Esophagus muscularis mucosa (tissue), 4 donors: ENCODE results near the gene PKP3. TPM values are rescaled to one million over a fixed set of nuclear protein-coding genes. Genes with fewer than 3 reads are reported as not detected.
A peak's percentile ranks its signal among the peaks of the same experiment; 100 is the strongest.

Experiments used
- DNase-seq: peaks from one replicate; pipeline ENCODE4 v3.0.0-alpha.2; 2017; ENCODE audit errors: extremely low spot score
- H3K27ac ChIP-seq, 4 donors: fragments of 200-600 bp; sonication (generic); replicated peaks in 1 of 4; 1 replicate in 3 of 4; 2 replicates in 1 of 4; pipeline ENCODE4 v1.5.1; 2016 to 2019; ENCODE audit warnings: mild to moderate bottlenecking in 1 of 4
- H3K27me3 ChIP-seq, 4 donors: fragments of 200-600 bp; sonication (generic); one replicate each; pipeline versions ENCODE4 v1.5.1 to v1.6.0; 2016 to 2019
- H3K36me3 ChIP-seq, 4 donors: fragments of 200-600 bp; sonication (generic); one replicate each; pipeline ENCODE4 v1.5.1; 2016 to 2019
- H3K4me1 ChIP-seq, 4 donors: fragments of 200-600 bp; sonication (generic); one replicate each; pipeline ENCODE4 v1.5.1; 2016 to 2019
- H3K4me3 ChIP-seq, 4 donors: fragments of 200-600 bp; sonication (generic); 1 replicate in 2 of 4; 2 replicates in 2 of 4; pipeline ENCODE4 v1.5.1; 2016 to 2019; ENCODE audit warnings: mild to moderate bottlenecking in 4 of 4, moderate library complexity in 1 of 4
- H3K9me3 ChIP-seq, 4 donors: fragments of 200-600 bp; sonication (generic); 1 replicate in 3 of 4; 2 replicates in 1 of 4; pipeline ENCODE4 v1.5.1; 2016 to 2019
- EP300 ChIP-seq: sonication (generic); formaldehyde crosslinking; IDR thresholded peaks from one replicate; pipeline ENCODE4 v1.6.1; 2017; ENCODE audit warnings: antibody characterized with exemption
- POLR2A ChIP-seq: fragments of 450-650 bp; IDR thresholded peaks from one replicate; pipeline ENCODE4 v1.6.1; 2017; ENCODE audit warnings: antibody characterized with exemption, moderate library complexity, mild to moderate bottlenecking, low read depth
- POLR2AphosphoS5 ChIP-seq, 2 donors: sonication (generic); formaldehyde crosslinking; IDR thresholded peaks; one replicate each; pipeline ENCODE4 v1.6.1; 2017; ENCODE audit warnings: antibody characterized with exemption in 2 of 2
- WGBS: methylation state at CpG from one replicate; pipeline ENCODE4 v1.1.5; 2018; 5-methylcytosine and 5-hydroxymethylcytosine counted together
- intact Hi-C: fragments of 100-400 bp; cut with DNase I; formaldehyde crosslinking; loops from one replicate; pipeline ENCODE4 v1.15.1; 2023
- total RNA-seq, 4 donors: library from RNA; depleted of rRNA; stranded (reverse); fragments of >200 nt; gene quantifications; one replicate each; pipeline versions ENCODE4 v1.1.0 to v1.2.1, GENCODE V29; 2016
- TF ChIP-seq, protein P1 (sequence below), 3 experiments: fragments of 200-600 bp in 2 of 3; fragments of 450-650 bp in 1 of 3; sonication (generic) in 2 of 3; IDR thresholded peaks; one replicate each; pipeline ENCODE4 v1.5.1; 2017 to 2019; ENCODE audit warnings: antibody characterized with exemption in 3 of 3, mild to moderate bottlenecking in 2 of 3, moderate library complexity in 1 of 3

PKP3 gene
- total RNA-seq, 4 donors from 2014 or later, result 0.17 to 1.1 (median 0.51) TPM

DNA sequence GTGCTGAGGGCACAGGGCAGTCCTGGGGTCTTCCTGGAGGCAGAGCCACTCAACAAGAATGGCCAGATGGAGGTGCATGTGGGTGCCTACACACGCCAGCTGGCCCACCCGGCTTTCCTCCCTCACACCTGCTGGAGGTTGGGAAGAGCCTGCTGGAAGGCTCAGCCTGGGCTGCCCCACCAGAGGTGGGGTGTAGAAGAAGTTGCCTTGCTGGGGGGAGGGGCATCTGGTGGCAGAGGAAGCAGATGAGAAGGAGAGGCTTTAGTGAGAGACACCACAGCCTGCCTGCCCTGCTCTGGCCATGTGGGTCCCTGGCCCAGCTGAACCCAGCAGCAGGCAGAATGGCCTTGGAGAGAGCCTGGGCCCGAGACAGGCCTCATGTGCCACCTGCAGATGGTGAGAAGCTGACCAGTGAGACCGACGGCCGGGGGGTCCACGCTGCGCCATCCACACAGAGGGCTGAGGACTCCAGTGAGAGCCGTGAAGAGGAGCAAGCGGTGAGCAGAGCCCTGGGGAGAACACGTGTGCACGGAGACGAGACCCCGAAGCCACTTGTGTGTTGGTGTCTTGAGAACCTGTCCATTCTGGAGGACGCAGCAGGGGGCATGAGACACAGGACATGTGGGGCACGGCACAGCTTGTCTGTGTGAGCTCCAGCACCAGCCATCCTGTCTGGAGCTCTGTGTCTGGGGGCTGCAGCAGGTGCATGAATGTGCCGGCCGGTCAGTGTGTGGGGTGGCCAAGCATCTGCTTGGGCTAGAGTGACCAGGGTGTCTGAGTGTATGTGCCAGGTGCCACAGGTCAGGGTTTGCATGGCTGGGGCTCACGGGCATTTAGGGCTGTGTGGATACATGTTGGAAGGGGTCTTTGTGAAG, 22.1 kb upstream of the PKP3 start:
- 86% methylated on average over 16 of the region's 19 CpGs for WGBS
- Histone ChIP-seq H3K4me3 (no peak overlapping the region), H3K36me3 (peaks cover 0 to 26% (median 2%) of the 10 kb centered on the region in 4 donors), H3K27me3 (peaks cover 0 to 23% (median 12%) of the 10 kb centered on the region in 4 donors), H3K4me1 (peaks cover 5 to 21% (median 20%) of the 10 kb centered on the region in 4 donors), H3K9me3 (no peaks in the 10 kb centered on the region), H3K27ac (no peak overlapping the region)
- no peak for DNase-seq
- intact Hi-C loops, result no loop called here
- TF ChIP-seq POLR2AphosphoS5 (IDR thresholded peaks at IDR 0.05) (no peak), EP300 (no peak), POLR2A (no peak)
- TF ChIP-seq, protein P1, sequence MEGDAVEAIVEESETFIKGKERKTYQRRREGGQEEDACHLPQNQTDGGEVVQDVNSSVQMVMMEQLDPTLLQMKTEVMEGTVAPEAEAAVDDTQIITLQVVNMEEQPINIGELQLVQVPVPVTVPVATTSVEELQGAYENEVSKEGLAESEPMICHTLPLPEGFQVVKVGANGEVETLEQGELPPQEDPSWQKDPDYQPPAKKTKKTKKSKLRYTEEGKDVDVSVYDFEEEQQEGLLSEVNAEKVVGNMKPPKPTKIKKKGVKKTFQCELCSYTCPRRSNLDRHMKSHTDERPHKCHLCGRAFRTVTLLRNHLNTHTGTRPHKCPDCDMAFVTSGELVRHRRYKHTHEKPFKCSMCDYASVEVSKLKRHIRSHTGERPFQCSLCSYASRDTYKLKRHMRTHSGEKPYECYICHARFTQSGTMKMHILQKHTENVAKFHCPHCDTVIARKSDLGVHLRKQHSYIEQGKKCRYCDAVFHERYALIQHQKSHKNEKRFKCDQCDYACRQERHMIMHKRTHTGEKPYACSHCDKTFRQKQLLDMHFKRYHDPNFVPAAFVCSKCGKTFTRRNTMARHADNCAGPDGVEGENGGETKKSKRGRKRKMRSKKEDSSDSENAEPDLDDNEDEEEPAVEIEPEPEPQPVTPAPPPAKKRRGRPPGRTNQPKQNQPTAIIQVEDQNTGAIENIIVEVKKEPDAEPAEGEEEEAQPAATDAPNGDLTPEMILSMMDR (IDR thresholded peaks at IDR 0.05), result no peak

DNA sequence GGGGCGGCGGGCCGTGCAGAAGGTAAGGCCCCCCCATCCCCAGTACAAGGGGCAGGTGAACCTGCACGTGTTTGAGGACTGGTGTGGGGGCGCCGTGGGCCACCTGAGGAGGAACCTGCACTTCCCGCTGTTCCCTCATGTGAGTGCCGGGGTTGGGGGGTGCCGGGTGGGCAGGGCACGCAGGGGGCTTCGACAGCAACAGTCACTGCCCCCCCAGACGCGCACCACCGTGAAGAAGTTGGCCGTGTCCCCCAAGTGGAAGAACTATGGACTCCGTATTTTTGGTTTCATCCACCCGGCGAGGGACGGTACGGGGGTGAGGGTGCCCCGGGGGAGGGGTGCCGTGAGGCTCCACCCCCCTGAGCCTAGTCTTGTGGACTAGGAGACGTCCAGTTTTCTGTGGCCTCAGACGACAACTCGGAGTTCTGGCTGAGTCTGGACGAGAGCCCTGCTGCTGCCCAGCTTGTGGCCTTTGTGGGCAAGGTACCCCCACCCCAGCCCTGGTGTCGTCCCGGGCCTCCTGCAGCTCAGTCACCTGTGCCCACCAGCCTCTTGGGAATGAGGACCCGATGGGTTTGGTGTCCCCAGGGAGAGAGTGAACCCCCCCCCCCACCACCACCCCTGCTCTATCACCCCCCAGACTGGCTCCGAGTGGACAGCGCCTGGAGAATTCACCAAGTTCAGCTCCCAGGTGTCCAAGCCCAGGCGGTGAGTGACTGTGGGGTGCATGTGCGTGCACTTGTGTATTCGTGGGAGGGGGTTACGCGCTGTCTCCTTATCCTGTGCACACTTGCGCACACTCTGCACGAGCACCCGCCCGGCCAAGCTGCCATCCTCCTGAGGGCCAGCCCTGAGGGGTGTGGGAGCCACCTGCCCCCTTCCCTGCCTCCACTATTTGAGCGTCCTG, 20.9 kb upstream of the PKP3 start:
- Histone ChIP-seq H3K36me3 (peaks cover 0 to 33% (median 2%) of the 10 kb centered on the region in 4 donors), H3K4me1 (peaks cover 5 to 19% (median 18%) of the 10 kb centered on the region in 4 donors), H3K4me3 (no peak overlapping the region), H3K27ac (no peak overlapping the region), H3K9me3 (no peaks in the 10 kb centered on the region), H3K27me3 (peaks cover 0 to 14% (median 4%) of the 10 kb centered on the region in 4 donors)
- TF ChIP-seq POLR2AphosphoS5 (IDR thresholded peaks at IDR 0.05), result no peak
- no peak for TF ChIP-seq POLR2A
- TF ChIP-seq, protein P1 (IDR thresholded peaks at IDR 0.05), result no peak
- TF ChIP-seq EP300, result no peak
- intact Hi-C loops, result no loop called here
- no peak for DNase-seq
- 85% methylated on average over 21 of the region's 41 CpGs for WGBS

DNA sequence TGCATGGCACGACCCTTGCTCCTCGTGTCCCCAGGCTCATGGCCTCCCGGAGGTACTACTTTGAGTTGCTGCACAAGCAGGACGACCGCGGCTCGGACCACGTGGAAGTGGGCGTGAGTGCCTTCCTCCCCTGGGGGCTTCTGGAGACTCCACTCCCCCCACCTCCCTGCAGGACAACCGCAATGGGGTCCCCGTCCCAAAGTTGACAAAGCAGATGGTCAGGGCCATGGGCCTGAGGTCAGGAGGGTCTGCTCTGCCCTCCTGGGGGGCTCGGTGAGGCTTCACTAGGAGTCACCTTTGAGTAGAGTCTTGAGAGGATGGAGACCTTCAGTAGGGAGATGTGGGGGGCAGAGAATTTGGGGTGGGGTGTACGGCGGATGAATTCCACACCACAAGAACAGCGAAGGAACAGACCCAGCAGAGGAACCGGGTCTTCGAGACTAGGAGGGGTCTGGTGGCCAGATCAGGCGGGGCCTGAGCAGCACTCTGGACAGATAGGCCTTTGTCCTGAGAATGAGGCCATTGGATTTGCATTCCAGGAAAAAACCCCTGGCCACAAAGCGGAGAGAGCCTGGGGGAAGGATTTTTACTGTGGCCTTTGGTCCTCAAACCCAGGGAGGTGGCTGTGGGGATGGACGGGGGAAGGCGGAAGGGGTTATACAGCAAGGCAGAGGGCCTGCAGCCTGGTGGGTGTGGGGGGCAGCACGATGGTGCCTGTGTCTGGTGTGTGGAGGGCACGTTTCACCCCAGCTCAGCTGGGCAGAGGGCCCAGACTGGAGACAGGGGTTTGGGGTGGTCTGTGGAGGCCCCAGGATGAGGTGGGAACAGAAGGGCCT, 20.1 kb upstream of the PKP3 start:
- 92% methylated on average over 23 of the region's 23 CpGs for WGBS
- intact Hi-C loops, result no loop called here
- TF ChIP-seq POLR2A (no peak), POLR2AphosphoS5 (IDR thresholded peaks at IDR 0.05) (no peak), EP300 (no peak)
- TF ChIP-seq, protein P1 (IDR thresholded peaks at IDR 0.05), result no peak
- peaks cover 0 to 33% (median 2%) of the 10 kb centered on the region in 4 donors for H3K36me3 ChIP-seq
- peaks cover 0 to 6% (median 0%) of the 10 kb centered on the region in 4 donors for H3K27me3 ChIP-seq
- H3K9me3 ChIP-seq, result no peaks in the 10 kb centered on the region
- DNase-seq, result no peak
- peaks cover 0 to 10% (median 9%) of the 10 kb centered on the region in 4 donors for H3K4me1 ChIP-seq
- H3K27ac ChIP-seq, result peak overlapping the region in 1 of 4 donors; percentile 44
- no peak overlapping the region for H3K4me3 ChIP-seq
